Astrocyte (in vitro differentiated cells and primary cell): ENCODE results near the gene DDR1. TPM values are rescaled to one million over a fixed set of nuclear protein-coding genes. Genes with fewer than 3 reads are reported as not detected.

Experiments used
- DNase-seq: peaks from one replicate; pipeline ENCODE4 v3.0.0-alpha.2; 2010; ENCODE audit warnings: low read depth
- FAIRE-seq: peaks from 2 replicates; lab custom pipeline; 2011; peaks lifted over from hg19 to GRCh38; lab: Jason Lieb, UNC
- H2AFZ ChIP-seq: 2 replicates; pipeline ENCODE4 v1.6.0; 2012; ENCODE audit warnings: low read depth, low read length, inconsistent platforms
- H3K27ac ChIP-seq: 2 replicates; pipeline ENCODE4 v1.5.1; 2011; ENCODE audit warnings: low read depth, low read length, inconsistent platforms
- H3K27me3 ChIP-seq: 2 replicates; pipeline ENCODE4 v1.6.0; 2011; ENCODE audit warnings: low read length, inconsistent platforms; ENCODE audit not compliant: insufficient read depth
- H3K36me3 ChIP-seq: 2 replicates; pipeline ENCODE4 v1.5.1; 2011; ENCODE audit warnings: low read length, inconsistent platforms; ENCODE audit not compliant: insufficient read depth
- H3K4me1 ChIP-seq: 2 replicates; pipeline ENCODE4 v1.5.1; 2011; ENCODE audit warnings: low read length, inconsistent platforms; ENCODE audit not compliant: insufficient read depth
- H3K4me2 ChIP-seq: 2 replicates; pipeline ENCODE4 v1.6.0; 2012; ENCODE audit warnings: low read length, inconsistent platforms
- H3K4me3 ChIP-seq: 2 replicates; pipeline ENCODE4 v1.5.1; 2011; ENCODE audit warnings: low read depth, mild to moderate bottlenecking, low read length, inconsistent platforms; ENCODE audit not compliant: insufficient read depth
- H3K79me2 ChIP-seq: 2 replicates; pipeline ENCODE4 v1.6.0; 2012; ENCODE audit warnings: mild to moderate bottlenecking, low read length, inconsistent platforms; ENCODE audit not compliant: insufficient read depth
- H3K9ac ChIP-seq: 2 replicates; pipeline ENCODE4 v1.6.0; 2012; ENCODE audit warnings: mild to moderate bottlenecking, low read length, inconsistent platforms
- H3K9me3 ChIP-seq: 2 replicates; pipeline ENCODE4 v1.5.1; 2012; ENCODE audit warnings: low read depth, mild to moderate bottlenecking, low read length, inconsistent platforms; ENCODE audit not compliant: insufficient read depth
- H4K20me1 ChIP-seq: 2 replicates; pipeline ENCODE4 v1.6.0; 2012; ENCODE audit warnings: low read length, inconsistent platforms; ENCODE audit not compliant: insufficient read depth
- H3K27ac Mint-ChIP-seq: one replicate; pipeline ENCODE4 v1.8.0; 2021; ENCODE audit warnings: mild to moderate bottlenecking, mixed read lengths; ENCODE audit not compliant: unreplicated experiment
- H3K27me3 Mint-ChIP-seq: one replicate; pipeline ENCODE4 v1.8.0; 2021; ENCODE audit warnings: low read depth, mixed read lengths; ENCODE audit not compliant: unreplicated experiment
- H3K36me3 Mint-ChIP-seq: one replicate; pipeline ENCODE4 v1.8.0; 2021; ENCODE audit warnings: low read depth, mixed read lengths; ENCODE audit not compliant: unreplicated experiment
- H3K4me1 Mint-ChIP-seq: one replicate; pipeline ENCODE4 v1.8.0; 2021; ENCODE audit warnings: low read depth, mixed read lengths; ENCODE audit not compliant: unreplicated experiment
- H3K4me3 Mint-ChIP-seq: one replicate; pipeline ENCODE4 v1.8.0; 2021; ENCODE audit warnings: mild to moderate bottlenecking, moderate library complexity, mixed read lengths; ENCODE audit not compliant: unreplicated experiment
- H3K9me3 Mint-ChIP-seq: one replicate; pipeline ENCODE4 v1.8.0; 2021; ENCODE audit warnings: mild to moderate bottlenecking, mixed read lengths; ENCODE audit not compliant: unreplicated experiment
- CTCF ChIP-seq: IDR thresholded peaks from 2 replicates; pipeline ENCODE4 v1.5.1; 2011; ENCODE audit warnings: low read depth, mild to moderate bottlenecking, inconsistent platforms, low read length, moderate library complexity; ENCODE audit not compliant: insufficient read depth
- EZH2 ChIP-seq: IDR thresholded peaks from 2 replicates; pipeline ENCODE4 v1.6.1; 2012; ENCODE audit warnings: mild to moderate bottlenecking, low read length, inconsistent platforms; ENCODE audit not compliant: insufficient read depth
- total RNA-seq: library from RNA; stranded (reverse); gene quantifications from 2 replicates; pipeline ENCODE4 v1.2.1, GENCODE V29; 2021

Gene DDR1
- total RNA-seq, 1 donor from 2014 or later: 144 TPM

- no peak overlapping the region for H3K9ac ChIP-seq
- H3K4me1 ChIP-seq: no peaks in the 10 kb centered on the region
- H3K36me3 ChIP-seq: no peaks in the 10 kb centered on the region
- Mint-ChIP-seq H3K27ac (peak overlapping the region; percentile 59), H3K9me3 (peaks cover 15% of the 10 kb centered on the region), H3K4me3 (no peak overlapping the region), H3K27me3 (peaks cover 25% of the 10 kb centered on the region), H3K4me1 (no peaks in the 10 kb centered on the region), H3K36me3 (peaks cover 2% of the 10 kb centered on the region)
- H3K79me2 ChIP-seq: no peaks in the 10 kb centered on the region
- no peak overlapping the region for H3K27ac ChIP-seq
- H4K20me1 ChIP-seq: no peaks in the 10 kb centered on the region
- no peak overlapping the region for H3K4me2 ChIP-seq
- peaks cover 8% of the 10 kb centered on the region for H3K9me3 ChIP-seq
- no peak overlapping the region for H3K4me3 ChIP-seq
- no peak for TF ChIP-seq CTCF
- FAIRE-seq: no peak
- H2AFZ ChIP-seq: no peak overlapping the region
- peaks cover 8% of the 10 kb centered on the region for H3K27me3 ChIP-seq
- no peak for DNase-seq
Observed at GRCh38 chr6:30861257-30862048, 22.9 kb upstream of the DDR1 start.

- TF ChIP-seq CTCF (no peak), EZH2 (no peak)
- Histone ChIP-seq H3K27ac (no peak overlapping the region), H3K4me2 (no peak overlapping the region), H3K79me2 (no peaks in the 10 kb centered on the region), H3K36me3 (no peaks in the 10 kb centered on the region), H3K4me1 (no peaks in the 10 kb centered on the region), H3K27me3 (peaks cover 1% of the 10 kb centered on the region), H3K4me3 (no peak overlapping the region), H3K9ac (no peak overlapping the region), H2AFZ (no peak overlapping the region), H3K9me3 (peaks cover 8% of the 10 kb centered on the region), H4K20me1 (no peaks in the 10 kb centered on the region)
- H3K9me3 Mint-ChIP-seq: peaks cover 15% of the 10 kb centered on the region
- DNase-seq (no peak), FAIRE-seq (no peak)
- H3K27ac Mint-ChIP-seq: peak overlapping the region; percentile 59
- H3K27me3 Mint-ChIP-seq: peaks cover 22% of the 10 kb centered on the region
- H3K36me3 Mint-ChIP-seq: no peaks in the 10 kb centered on the region
- H3K4me1 Mint-ChIP-seq: no peaks in the 10 kb centered on the region
- no peak overlapping the region for H3K4me3 Mint-ChIP-seq
Observed at GRCh38 chr6:30862156-30862875, 22.0 kb upstream of the DDR1 start.
